GM19455 (cell line): ENCODE results near the gene VPS25.
"Not testable (repeated sequence)": the region's sequence is repeated elsewhere in the genome, so short reads cannot be mapped to it uniquely, and the experiment has no call there.

Experiments used
- ATAC-seq: cut with Tn5 transposase; IDR thresholded peaks from one replicate; pipeline ENCODE4 v1.9.1; 2021; ENCODE audit not compliant: unreplicated experiment

The VPS25 gene

DNA sequence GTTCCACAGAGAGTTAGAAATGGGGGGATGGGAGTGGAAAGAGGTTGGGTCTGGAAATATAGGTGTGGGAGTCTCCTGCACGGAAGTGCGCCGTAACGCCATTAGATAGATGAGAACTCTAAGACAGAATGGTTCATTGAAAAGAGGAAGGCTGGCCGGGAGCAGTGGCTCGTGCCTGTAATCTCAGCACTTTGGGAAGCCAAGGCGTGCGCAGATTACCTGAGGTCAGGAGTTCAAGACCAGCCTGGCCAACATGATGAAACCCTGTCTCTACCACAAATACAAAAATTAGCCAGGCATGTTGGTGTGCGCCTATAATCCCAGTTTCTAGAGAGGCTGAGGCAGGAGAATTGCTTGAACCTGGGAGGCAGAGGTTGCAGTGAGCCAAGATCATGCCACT lies 5.2 kb upstream of the VPS25 start:
- not testable (repeated sequence) for ATAC-seq

DNA sequence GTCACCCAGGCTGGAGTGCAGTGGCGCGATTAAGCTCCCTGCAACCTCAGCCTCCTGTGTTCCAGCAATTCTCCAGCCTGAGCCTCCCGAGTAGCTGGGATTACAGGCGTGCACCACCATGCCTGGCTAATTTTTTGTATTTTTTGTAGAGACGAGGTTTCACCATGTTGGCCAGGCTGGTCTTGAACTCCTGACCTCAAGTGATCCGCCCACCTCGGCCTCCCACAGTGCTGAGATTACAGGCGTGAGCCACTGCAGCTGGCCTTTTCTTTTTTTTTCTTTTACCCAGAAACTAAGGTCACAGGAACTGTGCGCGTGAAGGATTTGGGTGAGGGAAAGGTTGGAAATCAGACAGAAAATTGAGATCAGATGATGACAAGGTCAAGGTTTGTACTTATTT lies 3.3 kb upstream of the VPS25 start:
- ATAC-seq = not testable (repeated sequence)

DNA sequence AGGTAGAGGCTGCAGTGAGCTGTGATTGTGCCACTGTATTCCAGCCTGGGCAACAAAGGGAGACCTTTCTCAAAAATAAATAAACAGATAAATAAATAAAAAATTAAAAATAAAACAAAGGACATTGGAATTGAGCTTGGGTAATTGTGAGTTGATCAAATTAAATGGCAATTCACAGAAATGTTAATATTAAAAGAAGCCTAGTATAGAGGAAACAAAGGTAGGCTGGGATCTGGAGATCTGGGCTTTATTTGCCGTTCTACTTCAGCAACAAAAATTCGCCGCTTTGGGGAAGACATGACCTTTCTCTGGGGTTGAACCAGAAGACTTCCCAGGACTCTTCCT lies 332 bp upstream of the VPS25 start:
- ATAC-seq = no peak

DNA sequence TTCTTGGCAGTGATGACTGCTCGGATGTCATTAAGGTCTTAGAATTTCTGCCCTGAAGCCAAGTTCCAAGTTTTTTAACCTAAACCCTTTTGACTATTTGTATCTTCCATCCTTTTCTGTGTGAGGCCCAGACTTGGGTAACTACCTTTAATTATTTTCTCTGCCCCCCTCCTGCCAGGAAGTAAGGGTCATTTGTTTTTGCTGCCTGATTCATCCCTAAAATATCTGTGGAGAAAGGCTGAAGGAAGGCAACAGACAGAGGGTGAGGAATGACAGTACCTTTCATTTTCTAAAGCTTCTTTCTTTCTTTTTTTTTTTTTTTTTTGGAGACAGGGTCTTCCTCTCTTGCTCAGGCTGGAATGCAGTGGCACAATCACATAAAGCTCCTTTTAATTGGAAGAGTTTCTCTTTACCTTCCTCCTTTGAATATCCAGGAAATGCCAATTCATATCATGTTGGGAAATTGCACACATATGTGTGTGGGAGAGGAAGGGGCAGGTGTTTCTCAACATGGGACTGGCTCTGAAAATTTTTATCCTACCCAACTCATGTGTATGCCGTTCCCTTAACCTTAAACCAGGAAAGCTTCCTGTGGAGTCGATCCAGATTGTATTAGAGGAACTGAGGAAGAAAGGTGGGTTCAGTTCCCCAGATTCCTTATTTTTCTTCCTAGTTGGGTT lies 957 bp downstream of the VPS25 start:
- ATAC-seq = no peak

DNA sequence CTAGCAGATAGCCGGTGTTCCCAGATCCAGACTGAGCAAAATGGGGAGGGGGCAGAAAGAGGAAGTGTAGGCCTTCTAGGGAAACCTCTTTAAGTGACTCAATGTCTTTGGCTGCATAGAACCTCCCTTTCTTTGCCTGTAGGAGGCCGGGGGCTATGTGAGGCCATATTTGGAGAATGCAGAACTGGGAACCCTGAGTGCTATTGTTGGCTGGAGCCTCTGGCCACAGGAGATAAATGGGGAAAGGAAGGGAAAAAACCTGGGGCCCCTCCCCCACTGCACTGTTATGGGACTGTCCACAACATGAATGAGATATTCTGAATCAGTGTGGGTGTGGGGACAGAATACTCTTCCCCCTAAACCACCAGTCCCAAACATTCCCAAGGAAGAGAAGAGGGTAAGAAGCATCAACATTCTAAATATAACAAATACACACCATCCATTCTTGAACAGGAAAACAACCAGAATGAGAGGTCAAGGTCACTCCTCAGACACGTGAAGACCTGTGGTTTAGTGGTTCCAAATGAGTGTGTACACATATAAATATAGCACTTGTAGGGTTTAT lies 2.4 kb downstream of the VPS25 start:
- ATAC-seq = no peak

DNA sequence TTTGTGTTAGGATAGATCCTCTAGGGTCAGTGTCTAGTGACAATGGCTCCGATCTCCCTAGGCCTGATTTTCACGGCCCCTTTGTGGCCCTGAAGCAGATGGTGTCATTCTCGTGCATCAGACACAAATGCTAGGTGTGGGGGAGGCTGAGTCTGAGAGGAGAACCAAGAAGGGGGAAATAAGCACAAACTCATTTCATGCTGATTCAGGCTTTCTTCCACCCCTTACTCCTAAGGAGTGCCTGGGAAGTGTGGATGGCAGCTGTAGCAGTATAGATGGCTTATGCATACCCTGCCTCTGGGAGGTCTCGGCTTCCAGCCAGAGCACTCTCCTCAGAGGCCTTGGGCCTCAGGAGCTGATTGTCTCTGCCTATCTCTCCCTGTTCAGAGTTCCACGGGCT lies 5.3 kb downstream of the VPS25 start:
- no peak for ATAC-seq

DNA sequence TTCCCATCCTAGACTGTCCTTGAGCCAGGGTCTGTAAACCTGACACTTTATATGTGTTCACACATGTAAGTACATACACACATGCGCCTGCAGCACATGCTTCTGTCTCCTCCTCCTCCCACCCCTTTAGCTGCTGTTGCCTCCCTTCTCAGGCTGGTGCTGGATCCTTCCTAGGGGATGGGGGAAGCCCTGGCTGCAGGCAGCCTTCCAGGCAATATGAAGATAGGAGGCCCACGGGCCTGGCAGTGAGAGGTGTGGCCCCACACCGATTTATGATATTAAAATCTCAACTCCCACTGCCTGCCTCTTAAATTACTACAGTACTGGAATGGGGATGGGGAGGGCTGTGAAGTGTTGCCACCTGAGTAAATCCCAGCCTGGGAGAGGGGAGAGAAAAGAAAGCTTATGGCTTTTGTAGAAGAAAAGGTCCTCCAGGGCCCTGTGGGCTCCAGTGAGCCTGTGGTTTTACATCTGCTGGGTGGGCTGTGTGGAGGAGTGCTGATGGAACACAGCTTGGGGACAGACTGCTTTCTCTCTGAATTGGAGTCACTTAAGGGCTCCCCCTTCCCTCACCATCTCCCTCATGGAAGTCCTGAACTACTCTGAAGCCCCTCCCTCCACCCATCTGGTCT lies 6.2 kb downstream of the VPS25 start:
- no peak for ATAC-seq

DNA sequence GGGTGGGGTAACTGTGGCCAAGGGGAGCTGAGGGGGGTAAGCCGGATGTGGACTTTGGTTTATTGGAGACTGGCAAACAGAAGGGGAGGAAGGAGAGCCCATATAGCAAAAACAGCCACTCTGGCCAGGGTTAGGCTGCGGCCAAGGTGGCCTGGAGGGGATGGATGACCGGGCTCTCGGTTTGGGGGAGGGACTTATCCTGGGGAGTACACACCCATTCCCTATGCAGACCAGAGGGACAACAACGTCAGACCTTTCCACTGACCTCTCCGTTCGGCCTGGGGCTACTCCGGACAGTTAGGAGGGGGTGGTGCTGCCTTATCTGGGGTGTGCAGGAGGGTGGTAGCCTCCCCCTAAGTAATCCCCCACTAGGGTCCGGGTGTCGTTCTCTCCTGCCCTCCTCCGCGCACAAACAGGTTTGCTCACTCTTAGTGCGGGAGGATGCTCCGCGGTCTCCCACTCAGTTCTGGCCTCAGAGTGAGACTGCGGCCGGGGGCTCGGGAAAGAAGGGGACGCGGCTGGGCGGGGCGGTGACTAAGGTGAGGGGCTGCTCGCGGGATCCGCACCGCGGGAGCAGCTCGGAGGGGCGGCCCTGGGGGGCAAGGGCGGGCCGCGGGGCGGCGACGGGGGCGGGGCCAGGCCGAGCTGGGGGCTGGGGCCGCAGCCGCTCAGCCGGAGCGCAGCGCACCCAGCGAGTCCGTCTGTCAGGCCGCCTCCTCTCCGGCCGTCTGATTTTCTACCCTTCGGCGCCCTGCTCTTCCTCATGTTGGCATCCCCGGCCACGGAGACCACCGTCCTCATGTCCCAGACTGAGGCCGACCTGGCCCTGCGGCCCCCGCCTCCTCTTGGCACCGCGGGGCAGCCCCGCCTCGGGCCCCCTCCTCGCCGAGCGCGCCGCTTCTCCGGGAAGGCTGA lies 6.9 kb downstream of the VPS25 start, which contains the start of gene WNK4:
Gene WNK4 (plus strand): TSS at position 675 of the 915 bp plus-strand sequence. CDS start 89 bp downstream, at position 764.
- ATAC-seq = no peak

DNA sequence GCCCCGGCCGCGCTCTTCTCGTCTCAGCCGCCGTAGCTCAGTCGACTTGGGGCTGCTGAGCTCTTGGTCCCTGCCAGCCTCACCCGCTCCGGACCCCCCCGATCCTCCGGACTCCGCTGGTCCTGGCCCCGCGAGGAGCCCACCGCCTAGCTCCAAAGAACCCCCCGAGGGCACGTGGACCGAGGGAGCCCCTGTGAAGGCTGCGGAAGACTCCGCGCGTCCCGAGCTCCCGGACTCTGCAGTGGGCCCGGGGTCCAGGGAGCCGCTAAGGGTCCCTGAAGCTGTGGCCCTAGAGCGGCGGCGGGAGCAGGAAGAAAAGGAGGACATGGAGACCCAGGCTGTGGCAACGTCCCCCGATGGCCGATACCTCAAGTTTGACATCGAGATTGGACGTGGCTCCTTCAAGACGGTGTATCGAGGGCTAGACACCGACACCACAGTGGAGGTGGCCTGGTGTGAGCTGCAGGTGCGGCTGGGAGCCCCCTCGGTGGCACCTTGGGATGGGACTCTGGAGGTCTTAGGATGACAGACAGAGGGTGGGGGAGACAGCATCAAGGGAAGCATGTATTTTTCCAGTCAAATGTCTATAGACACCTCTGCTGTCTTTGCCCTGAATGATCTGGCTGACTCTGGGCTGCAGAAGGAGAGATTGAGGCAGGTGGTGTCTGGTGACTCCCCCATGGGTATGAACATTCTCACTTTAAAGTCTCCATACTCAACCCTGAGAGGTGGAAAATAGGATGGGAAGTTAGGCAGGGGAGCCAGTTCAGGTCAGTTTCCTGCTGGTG lies 7.8 kb downstream of the VPS25 start:
- no peak for ATAC-seq

DNA sequence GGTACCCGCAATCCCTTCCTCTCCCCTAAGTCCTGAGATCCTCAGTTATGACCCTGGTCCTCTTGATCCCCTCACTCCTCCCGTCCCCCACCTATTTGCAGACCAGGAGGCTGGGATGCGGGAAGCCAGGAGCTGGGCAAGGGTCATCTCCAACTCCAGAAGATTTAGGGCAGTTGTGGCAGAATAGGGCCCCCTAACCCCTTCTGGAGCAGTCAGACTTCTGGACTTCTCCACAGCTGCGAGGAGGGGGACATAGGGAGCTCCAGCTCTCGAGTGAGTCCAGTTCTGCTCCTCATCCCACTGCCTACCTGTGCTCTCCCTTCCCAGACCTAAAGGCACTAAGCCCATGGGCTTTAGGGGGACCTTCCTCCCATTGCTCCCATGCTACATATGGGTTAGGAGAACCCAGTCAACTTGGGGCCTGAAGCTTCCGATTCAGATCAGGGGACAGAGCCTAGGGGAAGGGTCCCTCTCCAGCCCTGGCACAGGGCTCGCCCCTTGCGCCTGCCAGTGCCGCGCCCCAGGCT lies 8.5 kb downstream of the VPS25 start:
- ATAC-seq = no peak

DNA sequence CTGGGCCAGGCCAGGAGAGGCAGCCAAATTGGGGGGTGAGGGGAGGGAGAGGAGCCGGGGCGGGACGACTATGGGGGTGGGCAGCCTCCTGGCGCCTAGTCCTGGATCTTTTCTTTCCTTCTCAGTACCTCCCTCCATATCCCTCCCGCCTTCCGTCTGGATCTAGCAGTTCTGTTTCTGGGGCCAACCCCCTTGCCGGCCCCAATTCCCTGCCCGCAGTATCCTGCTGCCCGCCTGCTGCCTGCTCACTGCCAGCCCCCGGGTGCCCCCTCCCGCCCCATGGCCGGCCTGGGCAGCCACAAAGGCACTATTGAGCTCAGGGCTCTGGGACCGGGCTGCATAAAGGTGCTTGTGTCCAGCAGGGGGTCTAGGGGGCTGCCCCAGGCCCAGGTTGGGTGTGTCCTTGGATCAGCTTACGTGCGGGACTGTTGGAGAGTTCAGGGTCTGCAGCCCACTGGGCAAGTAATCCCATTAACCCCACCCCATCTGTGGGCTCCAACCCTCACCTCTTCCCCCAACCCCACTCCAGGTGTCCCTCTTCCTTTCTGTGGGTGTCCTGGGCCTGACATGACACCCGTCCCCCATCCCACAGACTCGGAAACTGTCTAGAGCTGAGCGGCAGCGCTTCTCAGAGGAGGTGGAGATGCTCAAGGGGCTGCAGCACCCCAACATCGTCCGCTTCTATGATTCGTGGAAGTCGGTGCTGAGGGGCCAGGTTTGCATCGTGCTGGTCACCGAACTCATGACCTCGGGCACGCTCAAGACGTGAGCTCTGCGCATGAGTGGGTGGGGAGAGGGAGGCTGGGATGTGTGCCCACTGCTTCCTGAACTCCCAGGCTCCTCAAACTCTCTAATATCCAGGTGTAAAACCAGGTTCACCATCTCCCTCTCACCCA lies 9.2 kb downstream of the VPS25 start:
- no peak for ATAC-seq

DNA sequence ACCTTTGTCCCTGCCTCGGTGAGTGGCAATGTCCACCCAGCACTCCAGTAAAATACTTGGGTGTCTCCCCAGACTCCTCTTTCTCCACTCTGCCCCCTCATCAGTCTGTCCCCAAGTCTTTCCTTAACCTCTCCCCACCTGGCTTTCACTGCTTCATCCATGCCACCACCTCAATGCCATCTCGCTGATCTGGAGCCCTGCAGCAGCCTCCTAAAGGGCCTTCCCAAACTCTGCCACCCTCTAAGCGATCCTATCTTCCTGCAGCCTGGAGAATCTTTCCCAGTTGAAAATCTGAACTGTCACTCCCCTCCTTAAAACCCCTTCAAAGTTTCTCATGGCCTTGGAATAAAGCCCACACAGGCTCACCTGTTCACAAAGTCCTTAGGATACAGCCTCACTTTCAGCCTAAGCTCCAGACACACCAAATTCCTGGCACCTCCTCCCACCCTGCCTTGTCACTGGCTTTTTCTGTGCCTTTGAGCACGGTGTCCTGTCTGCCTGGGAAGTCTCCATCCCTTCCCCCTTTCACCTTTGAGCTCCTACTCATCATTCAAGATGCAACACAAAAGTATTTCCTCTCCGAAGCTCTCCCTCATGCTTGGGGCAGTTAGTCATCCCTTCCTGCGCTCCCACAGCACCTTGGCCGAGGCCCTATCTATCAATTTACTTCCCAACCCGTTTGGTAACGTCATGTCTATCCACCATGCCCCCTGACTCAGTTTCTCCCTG lies 10.0 kb downstream of the VPS25 start:
- ATAC-seq = no peak

DNA sequence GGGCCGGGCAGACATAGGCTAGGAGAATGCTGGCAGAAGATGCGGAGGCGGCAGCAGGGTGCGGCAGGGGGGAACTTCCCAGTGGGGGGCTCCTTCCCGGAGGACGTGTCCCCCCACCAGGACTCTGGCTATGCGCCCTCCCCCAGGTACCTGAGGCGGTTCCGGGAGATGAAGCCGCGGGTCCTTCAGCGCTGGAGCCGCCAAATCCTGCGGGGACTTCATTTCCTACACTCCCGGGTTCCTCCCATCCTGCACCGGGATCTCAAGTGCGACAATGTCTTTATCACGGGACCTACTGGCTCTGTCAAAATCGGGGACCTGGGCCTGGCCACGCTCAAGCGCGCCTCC lies 10.5 kb downstream of the VPS25 start:
- ATAC-seq = no peak

DNA sequence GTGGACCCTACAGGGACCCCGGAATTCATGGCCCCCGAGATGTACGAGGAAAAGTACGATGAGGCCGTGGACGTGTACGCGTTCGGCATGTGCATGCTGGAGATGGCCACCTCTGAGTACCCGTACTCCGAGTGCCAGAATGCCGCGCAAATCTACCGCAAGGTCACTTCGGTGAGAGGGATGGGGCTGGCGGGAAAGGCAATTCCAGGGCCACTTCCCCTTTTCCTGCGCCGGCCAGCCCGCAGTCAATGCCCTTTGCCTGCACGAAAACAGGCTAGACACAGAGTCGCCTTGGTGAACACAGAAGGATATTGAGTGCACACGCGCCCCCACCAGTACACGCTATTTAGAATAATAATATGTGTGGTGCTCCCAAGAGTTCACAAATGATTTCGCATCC lies 11.2 kb downstream of the VPS25 start:
- ATAC-seq = no peak

DNA sequence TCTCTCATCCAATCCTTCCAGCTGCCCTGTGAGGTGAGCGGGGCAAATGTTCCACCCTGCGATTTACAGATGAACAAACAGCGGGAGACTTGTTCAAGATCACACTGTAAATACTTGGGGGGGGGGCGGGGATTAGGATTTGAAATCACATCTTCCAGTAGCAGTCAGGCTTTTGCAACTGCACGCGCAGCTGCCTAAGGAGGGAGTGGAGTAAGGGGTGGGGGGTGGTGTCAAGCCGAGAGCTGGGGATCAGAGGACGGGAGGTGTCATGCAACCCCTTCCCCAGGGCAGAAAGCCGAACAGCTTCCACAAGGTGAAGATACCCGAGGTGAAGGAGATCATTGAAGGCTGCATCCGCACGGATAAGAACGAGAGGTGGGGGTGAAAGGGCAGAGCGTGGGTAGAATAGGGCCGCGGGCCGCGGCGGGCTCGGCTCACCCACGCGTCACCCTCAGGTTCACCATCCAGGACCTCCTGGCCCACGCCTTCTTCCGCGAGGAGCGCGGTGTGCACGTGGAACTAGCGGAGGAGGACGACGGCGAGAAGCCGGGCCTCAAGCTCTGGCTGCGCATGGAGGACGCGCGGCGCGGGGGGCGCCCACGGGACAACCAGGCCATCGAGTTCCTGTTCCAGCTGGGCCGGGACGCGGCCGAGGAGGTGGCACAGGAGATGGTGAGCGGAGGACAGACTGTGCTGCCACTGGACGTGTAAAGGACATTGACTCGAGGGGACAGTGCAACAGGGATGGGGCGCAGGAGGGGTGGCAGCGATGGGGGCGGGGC lies 11.8 kb downstream of the VPS25 start:
- ATAC-seq = no peak

DNA sequence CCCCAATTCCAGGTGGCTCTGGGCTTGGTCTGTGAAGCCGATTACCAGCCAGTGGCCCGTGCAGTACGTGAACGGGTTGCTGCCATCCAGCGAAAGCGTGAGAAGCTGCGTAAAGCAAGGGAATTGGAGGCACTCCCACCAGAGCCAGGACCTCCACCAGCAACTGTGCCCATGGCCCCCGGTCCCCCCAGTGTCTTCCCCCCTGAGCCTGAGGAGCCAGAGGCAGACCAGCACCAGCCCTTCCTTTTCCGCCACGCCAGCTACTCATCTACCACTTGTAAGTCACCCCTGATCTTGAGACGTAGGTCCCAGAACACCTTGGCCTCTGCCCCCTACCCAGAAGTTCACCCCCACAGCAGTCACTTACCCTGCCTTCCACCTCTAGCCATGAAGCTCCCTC lies 14.0 kb downstream of the VPS25 start:
- ATAC-seq = no peak

DNA sequence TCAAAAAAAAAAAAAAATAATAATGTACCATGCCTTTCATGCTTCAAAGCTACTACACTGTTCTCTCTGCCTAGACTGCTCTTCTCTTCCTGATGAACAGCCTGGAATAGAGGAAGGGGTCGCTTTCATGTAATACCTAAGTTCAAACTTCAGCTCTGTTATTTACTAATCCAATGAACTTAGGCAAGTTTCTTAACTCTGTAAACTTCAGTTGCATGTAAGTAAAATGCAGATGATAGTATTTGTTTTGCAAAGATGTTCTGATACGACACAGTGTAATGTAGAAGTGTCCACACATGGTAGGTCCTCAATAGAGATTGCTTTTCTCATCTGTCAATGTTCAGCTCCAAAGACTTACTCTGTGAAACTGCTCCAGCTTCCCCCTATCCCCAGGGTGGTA lies 18.7 kb downstream of the VPS25 start:
- no peak for ATAC-seq

DNA sequence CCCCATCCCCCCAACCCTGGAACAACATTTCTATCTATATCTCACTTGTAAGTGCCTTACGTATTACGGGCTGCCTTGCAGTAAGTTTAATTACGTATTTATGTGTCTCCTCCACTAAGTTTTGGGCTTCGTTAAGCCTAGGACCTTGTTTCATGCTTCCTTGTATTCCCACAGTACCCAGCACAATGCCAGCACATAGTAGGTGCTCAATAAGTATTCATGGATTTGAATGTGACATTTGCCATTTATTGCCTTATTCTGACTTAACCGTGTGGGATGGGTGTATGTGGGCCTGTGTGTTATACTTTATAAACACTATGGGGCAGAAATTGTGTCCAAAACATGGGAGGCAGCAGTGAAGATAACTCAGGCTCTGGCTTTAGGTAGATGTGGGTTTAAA lies 19.3 kb downstream of the VPS25 start:
- ATAC-seq = no peak
